ENCODE results near the gene DENND4B.
A peak's percentile ranks its signal among the peaks of the same experiment; 100 is the strongest.
"Not testable (repeated sequence)": the region's sequence is repeated elsewhere in the genome, so short reads cannot be mapped to it uniquely, and the experiment has no call there.

The DENND4B gene

DNA sequence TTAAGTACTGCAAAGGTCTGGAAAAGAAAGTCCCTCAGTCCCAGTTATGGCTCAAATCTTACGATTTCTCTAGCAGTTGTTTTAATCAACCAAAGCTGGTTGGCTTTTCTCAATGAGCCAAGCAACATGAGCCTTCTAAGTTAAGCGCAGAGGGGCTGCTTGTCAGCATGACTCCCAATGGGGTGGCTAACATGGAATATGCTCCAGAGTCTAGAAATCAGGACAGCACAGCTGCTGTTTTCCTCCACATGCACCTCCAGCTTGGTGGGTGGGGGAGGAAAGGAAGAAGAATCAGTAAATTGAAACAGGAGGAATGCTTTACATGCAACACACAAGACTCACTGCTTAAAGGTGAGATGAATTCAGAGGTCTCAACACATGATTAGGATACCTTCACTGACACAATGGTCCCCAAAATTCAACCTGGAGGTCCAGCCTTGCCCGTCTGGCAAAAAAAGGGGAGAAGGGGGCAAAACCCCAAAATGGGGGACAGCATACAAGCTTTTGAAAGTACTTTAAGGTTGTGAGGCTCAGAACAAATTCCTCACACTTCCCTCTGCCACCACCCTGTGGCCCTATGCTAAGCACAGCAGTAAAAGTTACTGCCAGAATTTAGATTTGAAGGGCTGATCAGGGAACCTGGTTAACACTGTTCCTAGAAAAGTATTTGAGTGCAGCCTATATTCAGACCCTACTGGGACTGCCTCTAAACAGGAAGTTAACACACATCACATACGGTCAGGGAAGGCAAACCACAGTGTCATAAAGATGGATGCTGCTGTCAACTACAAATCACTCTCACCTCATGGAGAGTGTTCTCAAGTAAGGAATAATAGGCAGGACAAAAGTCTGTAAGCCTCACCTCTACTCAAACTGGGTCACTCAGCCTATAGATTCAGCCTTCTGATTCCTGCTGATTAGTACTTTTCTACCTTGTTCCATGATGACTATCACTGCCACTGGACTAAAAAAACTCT, 26.4 kb downstream of the DENND4B start:
- TF ChIP-seq GATA1 (IDR thresholded peaks at IDR 0.05; ENCODE audit: low read depth, low read length) (no peak), POLR2A (IDR thresholded peaks at IDR 0.05; ENCODE audit: low read length) (no peak)

DNA sequence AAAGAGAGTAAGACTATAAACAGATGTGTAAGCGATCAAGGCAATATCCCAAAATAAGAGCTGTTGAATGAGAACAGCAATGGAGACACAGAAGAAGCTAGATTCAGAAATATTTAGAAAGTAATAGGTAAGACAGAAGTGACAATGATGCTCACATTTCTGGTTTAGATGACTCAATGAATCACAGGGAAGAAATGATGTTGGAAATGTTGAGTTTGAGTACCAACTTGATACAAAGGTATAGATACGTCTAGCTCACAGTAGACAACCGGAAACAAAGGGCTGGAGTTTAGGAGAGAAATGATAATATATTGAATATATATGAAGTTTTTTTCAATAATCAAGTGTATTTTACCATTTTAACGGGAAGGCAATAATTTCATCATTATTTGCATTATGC, 30.2 kb downstream of the DENND4B start:
- DNase-seq = no peak
- TF ChIP-seq POLR2A (IDR thresholded peaks at IDR 0.05; ENCODE audit: low read length) = no peak
- no peak for TF ChIP-seq GATA1 (IDR thresholded peaks at IDR 0.05; ENCODE audit: low read depth, low read length)

More for the DNA sequence above, 26.4 kb downstream of the DENND4B start:
- DNase-seq = peak; percentile 43 to 46

DNA sequence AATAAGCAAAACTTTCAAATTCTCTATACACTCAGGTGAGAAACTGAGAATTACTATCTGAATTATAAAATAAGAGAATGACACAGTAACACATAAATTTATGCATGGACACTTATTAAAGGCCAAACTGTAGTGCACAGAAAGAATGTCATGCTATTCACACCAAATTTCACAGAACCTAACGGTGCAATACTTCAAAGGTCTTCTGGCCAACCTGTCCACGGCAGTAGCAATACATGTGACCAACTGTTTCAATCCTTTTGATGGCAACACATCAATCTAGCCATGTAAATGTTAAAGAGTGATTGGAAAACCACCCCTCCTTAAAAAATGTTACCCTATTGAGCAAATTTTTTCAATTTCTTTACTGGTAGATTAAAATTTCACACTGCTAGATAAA, 34.2 kb downstream of the DENND4B start:
- TF ChIP-seq POLR2A (IDR thresholded peaks at IDR 0.05; ENCODE audit: low read length) (no peak), GATA1 (IDR thresholded peaks at IDR 0.05; ENCODE audit: low read depth, low read length) (no peak)
- DNase-seq = no peak

DNA sequence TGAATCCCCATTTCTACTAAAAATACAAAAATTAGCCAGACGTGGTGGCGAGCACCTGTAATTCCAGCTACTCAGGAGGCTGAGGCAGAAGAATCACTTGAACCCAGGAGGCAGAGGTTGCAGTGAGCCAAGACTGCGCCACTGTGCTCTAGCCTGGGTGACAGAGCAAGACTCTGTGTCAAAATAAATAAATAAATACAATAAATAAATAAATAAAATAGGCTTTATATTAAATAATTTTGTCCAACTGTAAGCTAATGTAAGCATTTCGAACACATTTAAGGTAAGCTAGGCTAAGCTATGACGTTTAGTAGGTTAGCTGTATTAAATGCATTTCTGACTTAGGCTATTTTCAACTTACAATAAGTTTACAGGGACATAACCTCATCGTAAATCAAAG, 36.0 kb downstream of the DENND4B start:
- DNase-seq = not testable (repeated sequence)

DNA sequence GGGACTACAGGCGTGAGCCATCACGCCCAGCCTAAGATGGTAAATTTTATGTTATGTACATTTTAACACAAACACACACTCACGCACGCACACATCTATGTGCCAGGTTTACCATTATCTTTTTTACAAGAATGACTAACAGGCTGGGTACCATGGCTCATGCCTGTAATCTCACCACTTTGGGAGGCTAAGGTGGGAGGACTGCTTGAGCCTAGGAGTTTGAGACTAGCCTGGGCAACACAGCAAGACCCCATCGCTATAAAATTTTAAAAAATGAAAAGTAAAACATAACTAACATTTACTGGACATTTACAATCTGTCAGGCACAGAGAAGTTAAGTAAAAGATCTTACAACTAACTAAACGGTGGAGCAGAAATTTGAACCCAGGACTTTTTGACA, 38.4 kb downstream of the DENND4B start:
- no peak for DNase-seq
- TF ChIP-seq GATA1 (IDR thresholded peaks at IDR 0.05; ENCODE audit: low read depth, low read length) (no peak), POLR2A (IDR thresholded peaks at IDR 0.05; ENCODE audit: low read length) (no peak)

DNA sequence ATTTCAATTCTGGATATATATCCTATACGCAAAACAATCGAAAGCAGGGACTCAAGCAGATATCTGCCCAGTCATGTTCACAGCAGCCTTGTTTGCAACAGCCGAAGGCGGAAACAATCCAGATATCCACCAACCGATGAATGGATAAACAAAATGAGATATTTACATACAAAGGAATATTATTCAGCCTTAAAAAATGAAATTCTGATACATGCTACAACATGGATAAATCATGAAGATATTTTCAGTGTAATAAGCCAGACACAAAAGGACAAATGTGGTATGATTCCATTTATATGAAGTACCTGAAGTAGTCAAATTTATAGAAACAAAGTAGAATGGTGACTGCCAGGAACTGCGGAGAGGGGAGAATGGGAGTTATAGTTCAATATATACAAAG, 39.4 kb downstream of the DENND4B start:
- TF ChIP-seq POLR2A (IDR thresholded peaks at IDR 0.05; ENCODE audit: low read length) (no peak), GATA1 (IDR thresholded peaks at IDR 0.05; ENCODE audit: low read depth, low read length) (no peak)

DNA sequence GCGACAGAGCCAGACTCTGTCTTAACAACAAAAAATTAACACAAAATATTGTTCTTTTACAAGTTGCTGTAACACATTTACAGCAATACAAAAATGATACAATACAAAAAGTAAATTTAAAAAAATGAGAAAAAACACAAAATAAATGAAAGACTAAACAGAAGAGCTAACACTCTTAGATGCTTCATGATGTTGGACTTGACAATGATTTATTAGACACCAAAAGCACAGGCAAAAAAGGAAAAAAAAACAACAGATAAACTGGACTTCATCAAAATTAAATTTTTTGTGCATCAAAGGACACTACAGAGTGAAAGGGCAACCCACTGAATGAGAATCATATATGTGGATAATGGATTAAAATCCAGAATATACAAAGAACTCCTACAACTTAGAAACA, 40.1 kb downstream of the DENND4B start:
- no peak for DNase-seq
- TF ChIP-seq POLR2A (IDR thresholded peaks at IDR 0.05; ENCODE audit: low read length) = no peak
- no peak for TF ChIP-seq GATA1 (IDR thresholded peaks at IDR 0.05; ENCODE audit: low read depth, low read length)

More for the DNA sequence above, 39.4 kb downstream of the DENND4B start:
- DNase-seq = no peak

DNA sequence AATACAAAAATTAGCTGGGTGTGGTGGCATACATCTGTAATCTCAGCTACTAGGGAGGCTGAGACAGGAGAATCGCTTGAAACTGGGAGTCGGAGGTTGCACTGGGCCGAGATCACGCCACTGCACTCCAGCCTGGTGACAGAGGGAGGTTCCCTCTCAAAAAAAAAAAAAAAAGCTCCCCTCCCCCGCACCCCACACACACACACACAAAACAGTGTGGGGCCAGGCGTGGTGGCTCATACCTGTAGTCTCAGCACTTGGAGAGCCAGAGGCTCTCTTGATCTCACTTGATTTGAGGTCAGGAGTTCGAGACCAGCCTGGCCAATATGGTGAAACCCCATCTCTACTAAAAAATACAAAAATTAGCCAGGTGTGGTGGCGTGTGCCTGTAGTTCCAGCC, 40.6 kb downstream of the DENND4B start:
- not testable (repeated sequence) for DNase-seq

DNA sequence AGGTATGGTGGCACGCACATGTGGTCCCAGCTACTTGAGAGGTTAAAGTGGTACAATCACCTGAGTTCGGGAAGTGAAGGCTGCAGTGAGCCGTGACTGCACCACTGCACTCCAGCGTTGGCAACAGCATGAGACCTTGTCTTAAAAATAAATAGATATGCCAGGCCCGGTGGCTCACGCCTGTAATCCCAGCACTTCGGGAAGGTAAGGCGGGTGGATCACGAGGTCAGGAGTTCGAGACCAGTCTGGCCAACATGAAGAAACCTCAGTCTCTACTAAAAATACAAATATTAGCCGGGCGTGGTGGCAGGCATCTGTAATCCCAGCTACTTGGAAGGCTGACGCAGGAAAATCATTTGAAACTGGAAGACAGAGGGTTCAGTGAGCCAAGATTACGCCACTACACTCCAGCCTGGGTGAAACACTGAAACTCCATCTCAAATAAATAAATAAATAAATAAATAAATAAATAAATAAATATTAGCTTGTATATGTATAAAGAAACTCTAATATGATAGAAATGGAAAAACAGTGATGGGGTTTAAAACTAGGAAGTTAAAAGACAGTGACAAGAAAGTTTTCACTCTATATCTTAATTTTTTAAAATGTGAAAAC, 42.6 kb downstream of the DENND4B start:
- DNase-seq = no peak

DNA sequence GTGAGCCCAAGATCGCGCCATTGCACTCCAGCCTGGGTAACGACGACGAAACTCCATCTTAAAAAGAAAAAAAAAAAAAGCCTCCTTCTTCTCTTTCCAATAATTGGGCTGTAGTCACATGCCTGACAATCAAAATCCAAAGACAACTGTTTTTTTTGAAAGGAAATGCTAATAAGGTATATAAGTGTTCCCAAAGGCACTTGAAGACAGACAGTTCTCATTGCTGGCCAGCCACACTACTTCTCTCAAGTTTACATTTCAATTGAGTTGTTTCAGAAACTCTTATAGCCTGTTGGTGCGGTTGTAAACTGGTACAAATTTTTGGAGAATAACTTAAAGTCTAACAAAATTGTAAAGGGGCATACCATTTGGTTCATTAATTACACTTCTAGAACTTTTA, 47.0 kb downstream of the DENND4B start:
- TF ChIP-seq POLR2A (IDR thresholded peaks at IDR 0.05; ENCODE audit: low read length) = no peak
- TF ChIP-seq GATA1 (IDR thresholded peaks at IDR 0.05; ENCODE audit: low read depth, low read length) = no peak
- no peak for DNase-seq

More for the DNA sequence above, 42.6 kb downstream of the DENND4B start:
- TF ChIP-seq POLR2A (IDR thresholded peaks at IDR 0.05; ENCODE audit: low read length) = no peak
- TF ChIP-seq GATA1 (IDR thresholded peaks at IDR 0.05; ENCODE audit: low read depth, low read length) = no peak

DNA sequence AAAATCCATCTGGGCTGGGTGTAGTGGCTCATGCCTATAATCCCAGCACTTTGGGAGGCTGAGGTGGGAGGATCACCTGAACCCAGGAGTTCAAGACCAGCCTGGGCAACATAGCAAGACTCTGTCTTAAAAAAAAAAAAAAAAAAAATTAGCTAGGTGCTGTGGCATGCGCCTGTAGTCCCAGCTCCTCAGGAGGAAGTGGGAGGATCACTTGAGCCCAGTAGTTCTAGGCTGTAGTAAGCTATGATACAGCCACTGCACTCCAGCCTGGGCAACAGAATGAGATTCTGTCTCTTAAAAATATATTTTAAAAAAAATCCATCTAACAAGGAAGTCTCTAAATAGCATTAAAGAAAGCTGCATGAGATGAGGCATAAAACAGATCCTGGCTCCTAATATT, 50.7 kb downstream of the DENND4B start:
- DNase-seq = not testable (repeated sequence)

DNA sequence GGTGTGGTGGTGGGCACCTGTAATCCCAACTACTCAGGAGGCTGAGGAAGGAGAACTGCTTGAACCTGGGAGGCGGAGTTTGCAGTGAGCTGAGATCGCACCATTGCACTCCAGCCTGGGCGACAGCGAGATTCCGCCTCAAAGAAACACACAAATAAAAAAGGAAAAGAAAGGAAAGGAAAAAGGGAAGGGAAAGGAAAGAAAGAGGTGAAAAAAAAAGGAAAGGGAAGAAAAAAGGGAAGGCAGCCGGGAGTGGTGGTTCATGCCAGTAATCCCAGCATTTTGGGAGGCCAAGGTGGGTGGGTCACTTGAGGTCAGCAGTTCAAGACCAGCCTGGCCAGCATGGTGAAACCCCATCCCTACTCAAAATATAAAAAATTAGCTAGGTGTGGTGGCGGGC, 55.5 kb downstream of the DENND4B start:
- DNase-seq = not testable (repeated sequence)

DNA sequence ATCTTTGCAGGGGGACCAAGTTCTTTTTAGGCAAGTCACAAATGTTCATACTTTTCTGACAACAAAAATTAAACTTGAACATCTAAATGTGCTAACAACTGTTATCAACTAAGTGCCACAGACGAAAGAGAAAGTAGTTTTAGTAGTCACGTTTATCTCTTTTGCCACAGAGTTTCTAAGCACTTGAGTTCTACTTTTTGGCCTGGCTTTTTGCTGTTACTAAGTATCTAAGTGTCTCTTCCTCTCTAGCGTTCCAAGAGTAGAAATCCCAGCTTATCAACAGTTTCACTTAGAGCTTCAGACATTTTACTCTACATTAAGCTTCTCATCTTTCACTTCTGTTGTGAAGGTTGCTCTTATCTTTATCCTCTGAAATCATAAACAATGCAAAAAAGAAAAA, 58.0 kb downstream of the DENND4B start:
- no peak for TF ChIP-seq POLR2A (IDR thresholded peaks at IDR 0.05; ENCODE audit: low read length)
- no peak for TF ChIP-seq GATA1 (IDR thresholded peaks at IDR 0.05; ENCODE audit: low read depth, low read length)
- peak; percentile 70 to 81 for DNase-seq

DNA sequence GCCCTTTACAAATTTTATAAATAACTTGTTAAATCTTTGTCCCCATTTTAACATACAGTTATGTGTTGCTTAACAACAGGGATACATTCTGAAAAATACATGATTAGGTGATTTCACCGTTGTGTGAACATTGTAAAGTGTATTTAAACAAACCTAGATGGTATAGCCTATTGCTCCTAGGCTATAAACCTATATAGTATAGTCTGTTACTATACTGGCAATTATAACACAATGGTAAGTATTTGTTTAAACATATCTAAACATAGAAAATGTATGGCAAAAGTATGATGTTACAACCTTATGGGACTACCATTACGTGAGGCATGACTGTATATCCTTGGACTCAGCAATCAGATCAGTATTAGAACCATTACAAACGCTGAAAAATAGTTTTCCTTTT, 60.4 kb downstream of the DENND4B start:
- no peak for DNase-seq
- TF ChIP-seq POLR2A (IDR thresholded peaks at IDR 0.05; ENCODE audit: low read length) (no peak), GATA1 (IDR thresholded peaks at IDR 0.05; ENCODE audit: low read depth, low read length) (no peak)

DNA sequence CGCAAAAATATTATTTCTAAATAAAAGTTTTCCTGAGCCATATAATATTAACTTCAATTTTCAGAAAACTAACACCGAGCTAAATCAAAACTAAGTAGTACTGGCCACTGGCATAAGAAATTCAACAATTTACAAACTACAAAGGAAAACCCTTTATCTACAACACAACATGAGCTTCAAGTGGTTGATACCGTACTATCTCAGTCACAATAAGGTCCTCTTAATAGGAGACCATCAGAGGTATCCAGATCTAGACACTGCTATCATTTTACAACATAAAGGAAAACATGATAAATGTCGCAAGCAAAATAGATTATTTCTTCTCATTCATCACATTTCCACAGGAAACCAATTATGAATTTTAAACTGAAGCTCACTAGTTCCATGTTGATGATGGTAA, 63.3 kb downstream of the DENND4B start:
- DNase-seq = peak; percentile 63 to 92
- TF ChIP-seq POLR2A (IDR thresholded peaks at IDR 0.05; ENCODE audit: low read length) (no peak), GATA1 (IDR thresholded peaks at IDR 0.05; ENCODE audit: low read depth, low read length) (no peak)
